ENCODE results near the gene CAMK1G.

Gene CAMK1G

DNA sequence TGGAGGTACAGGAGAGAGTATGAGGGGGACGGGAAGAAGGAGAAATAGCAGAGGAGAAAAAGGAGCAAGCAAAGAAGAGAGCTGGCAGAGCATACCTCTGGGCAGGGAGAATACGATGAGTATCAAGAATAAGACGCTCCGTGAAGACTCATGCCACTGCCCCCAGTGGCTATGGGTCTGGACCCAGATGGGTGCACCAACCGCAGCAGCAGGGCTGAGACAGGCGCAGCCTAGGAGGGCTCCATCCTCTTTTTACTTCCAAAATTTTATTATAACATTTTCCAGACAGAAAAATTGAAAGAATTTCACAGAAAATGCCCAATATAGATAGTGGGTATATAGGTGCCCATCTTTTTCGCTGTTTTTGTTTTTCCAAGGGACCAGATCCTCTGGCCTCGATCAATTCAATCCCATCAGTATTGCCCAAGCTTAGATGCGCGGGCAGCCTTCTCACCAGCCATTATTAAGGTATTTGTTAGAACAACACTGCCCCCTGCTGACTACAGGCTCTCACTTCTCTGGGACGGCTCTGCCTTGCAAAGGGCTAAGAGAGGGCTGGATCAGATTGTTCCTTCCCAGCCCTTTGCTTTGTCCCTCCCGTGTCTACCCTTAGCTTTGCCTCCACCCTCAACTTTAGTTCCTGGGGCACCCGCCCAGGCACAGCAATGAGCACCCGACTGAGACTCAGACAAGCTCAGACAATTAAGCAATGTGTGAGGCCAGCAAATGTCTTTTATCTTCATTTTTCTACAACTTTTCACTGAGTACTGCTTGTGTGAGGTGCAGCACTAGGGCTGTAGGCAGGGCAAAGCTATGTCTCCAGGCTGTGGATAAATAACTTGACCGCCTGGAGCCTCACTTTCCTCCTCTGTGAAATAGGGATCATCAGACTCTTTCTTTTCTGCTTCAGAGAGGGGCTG lies 17.5 kb upstream of the CAMK1G start:
- DNase-seq, result peak; percentile 94

- no peak for DNase-seq
Observed at GRCh38 chr1:209567698-209568175, 15.8 kb upstream of the CAMK1G start.

DNA sequence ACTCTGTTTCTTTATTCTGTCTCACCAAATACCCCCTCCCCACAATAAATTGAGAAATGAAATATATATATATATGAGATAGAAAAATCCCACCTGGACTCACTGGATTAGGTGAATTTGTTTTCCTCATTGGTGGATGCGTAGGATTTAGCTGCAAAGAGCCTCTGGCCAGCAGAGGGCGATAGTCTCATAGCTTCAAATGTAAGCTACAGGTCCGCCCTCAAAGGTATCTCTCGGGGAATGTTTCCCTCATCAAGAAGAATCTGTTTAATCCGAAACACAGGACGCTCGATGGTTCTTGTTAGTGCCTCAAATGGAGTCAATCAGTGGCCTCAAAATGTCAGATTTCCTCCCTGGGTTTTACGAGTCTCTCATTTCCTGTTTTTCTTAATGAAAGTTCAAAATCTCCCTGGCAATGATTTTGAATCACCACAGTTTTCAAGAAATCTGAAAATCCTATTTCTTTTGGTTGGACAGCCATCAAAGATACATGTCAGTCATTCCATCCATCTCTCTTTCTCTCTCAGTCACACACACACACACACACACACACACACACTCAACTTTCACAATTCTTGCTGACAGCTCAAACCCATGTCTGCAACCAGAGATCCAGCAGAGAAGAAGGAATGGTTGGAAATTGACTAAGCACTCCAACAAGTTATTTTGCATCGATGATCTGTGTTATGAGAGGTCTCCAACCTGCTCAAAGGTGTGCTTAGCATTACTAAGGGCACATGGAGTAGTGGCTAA lies 13.9 kb upstream of the CAMK1G start:
- DNase-seq, result peak; percentile 86

DNA sequence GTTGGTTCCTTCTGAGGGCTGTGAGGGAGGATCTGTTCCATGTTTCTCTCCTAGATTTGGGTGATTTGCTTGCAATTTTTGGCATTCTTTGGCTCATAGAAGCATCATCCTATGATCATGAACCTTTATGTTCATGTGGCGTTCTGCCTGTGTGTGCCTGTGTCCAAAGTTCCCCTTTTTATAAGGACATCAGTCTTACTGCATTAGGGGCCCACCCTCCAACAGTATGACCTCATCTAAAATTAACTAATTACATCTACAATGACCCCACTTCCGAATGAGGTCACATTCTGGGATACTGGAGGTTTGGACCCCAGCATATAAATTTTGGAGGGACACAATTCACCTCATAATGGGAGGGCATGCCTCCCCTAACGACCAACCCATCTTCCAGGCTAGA lies 12.8 kb upstream of the CAMK1G start:
- no peak for DNase-seq

- DNase-seq, result peak; percentile 85
Observed at GRCh38 chr1:209576392-209577197, 6.9 kb upstream of the CAMK1G start.

GRCh38 chr1:209577346-209577745 lies 6.2 kb upstream of the CAMK1G start:
- no peak for DNase-seq

DNA sequence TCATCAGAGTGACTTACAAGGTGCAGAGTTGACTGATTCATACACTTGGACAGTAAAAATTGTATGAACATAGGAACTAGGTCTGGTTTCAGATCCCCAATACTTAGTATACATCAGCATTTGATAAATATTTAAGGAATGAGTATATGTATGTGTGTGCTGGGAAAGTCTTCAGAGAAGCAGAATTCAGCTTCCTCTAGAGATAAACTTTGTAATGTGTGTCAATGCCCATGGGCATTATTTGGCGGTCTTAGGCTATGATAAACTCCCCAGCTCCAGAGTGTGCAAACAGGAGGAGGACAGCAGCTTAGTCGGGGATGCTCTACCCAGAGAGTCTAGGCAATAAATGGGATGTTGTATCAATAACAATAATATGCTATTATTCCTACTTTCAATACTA lies 2.9 kb upstream of the CAMK1G start:
- no peak for DNase-seq

GRCh38 chr1:209584231-209584672 lies 738 bp downstream of the CAMK1G start:
- no peak for DNase-seq

- no peak for DNase-seq
Observed at GRCh38 chr1:209585197-209585596, 1.7 kb downstream of the CAMK1G start.

GRCh38 chr1:209585672-209586071 lies 2.2 kb downstream of the CAMK1G start:
- peak; percentile 22 for DNase-seq

DNA sequence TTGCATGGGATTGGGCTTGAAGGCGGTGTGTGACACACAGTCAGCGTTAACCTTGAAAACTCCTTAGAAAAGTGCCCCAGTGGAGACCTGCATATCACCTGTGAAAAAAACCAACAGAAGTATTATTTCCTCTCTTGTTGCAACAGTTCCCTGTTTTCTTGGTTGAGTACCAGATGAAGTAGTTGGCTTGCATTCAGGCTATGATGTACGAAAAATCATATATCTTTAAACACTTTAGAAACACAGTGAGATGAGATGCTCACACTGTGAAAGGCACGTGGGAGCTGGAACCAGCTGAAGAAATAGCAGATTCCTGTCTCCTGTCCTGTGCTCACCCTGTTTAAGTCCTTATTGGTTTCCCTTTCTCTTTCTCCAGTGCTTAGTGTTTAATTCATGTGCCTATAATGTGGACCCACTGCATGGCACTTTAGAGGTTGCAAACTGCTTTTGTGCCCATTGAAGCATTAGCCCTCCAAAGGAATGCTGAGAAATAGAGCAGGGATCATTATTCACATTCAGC lies 2.8 kb downstream of the CAMK1G start:
- DNase-seq, result no peak

GRCh38 chr1:209587789-209588188 lies 4.3 kb downstream of the CAMK1G start:
- no peak for DNase-seq

DNA sequence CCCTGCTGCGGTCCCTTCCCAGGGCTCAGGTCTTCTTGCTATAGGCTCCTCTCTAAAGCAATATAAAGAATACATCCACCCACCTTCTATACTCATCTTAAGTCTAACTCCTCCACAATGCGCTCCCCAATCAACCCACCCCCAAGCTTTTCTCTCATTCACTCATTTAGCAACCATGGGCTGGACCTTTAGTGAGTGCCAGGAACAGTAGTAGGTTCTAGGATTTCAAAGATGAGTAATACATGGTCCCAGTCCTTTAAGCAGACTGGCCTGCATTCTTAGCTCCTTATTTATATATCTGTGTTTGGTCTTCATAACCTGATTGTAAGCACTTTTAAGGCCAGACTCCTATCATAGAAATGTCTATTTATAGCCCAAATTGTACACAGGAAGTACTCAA lies 5.9 kb downstream of the CAMK1G start:
- DNase-seq, result no peak

- no peak for DNase-seq
Observed at GRCh38 chr1:209589863-209590262, 6.3 kb downstream of the CAMK1G start.

DNA sequence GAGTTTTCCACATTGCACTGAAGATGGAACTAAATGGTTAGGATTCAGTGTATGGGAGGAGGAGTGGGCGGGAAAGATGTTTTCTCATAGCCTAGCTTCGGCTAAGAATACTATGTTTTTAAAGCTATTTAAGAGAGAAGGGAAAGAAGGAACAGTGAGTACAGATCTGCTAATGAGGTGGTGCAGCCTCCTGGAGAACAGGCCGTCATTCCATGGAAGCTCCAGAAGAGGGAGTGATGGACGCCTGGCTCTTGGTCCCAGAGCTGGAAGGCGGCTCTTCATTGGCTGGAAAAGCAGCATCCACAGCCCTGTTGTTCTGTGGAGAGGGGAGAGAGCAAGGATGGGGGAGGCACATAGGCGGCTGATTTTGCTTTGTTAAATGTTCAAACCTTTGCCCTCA lies 6.9 kb downstream of the CAMK1G start:
- DNase-seq, result no peak

DNA sequence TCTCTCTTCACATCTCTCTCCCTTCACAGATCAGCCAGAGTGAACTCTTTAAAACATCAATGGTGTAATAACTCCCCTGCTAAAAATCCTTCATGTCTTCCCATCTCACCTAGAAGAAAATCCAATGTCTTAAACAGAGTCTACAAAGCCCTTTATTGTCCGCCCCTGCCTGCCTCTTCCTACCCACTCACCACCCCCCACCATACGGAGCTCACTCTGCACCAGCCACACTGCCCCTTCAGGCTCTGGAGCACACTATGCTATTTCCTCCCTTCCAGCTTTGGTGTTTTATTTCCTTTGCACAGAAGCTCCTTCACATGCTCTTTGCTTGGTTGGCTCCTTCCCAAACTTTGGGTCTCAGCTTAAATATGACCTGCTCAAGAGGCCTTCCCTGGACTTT lies 10.2 kb downstream of the CAMK1G start:
- DNase-seq, result no peak

DNA sequence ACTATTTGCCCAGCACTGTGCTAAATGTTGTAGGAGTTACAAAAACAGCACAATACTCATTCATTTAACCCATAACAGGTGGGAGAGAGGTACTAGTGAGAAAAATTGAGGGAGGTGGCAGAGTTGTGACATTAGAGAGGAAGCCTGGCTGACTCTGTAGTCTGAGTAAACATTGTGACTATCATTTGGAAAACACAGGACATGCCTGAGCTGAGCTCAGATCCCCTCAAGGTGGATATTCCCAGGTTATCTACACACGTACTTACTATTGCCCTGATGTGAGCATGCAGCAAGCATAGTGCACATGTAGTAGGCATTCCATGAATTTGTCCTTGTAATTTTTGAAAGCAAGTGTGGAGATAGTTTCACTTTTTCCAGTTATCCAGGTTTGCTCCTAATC lies 10.9 kb downstream of the CAMK1G start:
- no peak for DNase-seq

DNA sequence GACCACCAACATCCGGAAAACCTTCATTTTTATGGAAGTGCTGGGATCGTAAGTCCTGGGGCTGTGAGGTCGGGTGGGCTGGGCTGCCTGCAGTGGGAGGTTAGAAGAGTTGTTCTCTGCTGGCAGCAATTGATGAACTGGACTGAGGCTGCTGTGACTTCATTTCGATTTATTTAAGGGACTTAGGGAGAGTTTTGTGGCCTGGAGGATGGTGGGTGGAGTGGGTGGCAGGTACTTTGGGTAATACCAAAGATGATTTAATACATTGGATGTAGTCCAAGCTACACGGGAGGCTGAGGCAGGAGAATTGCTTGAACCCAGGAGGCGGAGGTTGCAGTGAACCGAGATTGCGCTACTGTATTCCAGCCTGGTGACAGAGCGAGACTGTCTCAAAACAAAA lies 11.5 kb downstream of the CAMK1G start:
- no peak for DNase-seq

GRCh38 chr1:209595599-209596285 lies 12.2 kb downstream of the CAMK1G start:
- no peak for DNase-seq

GRCh38 chr1:209597499-209597898 lies 14.0 kb downstream of the CAMK1G start:
- no peak for DNase-seq

DNA sequence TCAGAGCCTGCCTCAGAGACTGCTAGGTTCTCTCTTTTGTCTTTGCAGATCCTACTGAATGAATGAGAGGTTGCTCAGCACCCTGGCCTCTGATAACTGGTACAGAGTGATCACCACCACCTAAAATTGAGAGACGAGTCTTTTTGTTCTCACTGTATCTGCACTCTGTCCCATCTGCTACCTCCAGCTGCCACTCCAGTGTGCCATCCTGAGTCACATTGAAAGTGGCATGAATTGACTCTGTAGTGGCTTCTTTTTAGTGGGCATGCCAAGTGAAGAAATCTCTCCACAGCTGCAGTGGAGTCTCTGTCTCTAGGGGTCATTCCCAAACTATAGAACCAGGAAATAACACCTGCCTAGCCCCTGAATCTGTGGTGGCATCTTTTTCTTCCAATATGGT lies 14.7 kb downstream of the CAMK1G start:
- no peak for DNase-seq

DNA sequence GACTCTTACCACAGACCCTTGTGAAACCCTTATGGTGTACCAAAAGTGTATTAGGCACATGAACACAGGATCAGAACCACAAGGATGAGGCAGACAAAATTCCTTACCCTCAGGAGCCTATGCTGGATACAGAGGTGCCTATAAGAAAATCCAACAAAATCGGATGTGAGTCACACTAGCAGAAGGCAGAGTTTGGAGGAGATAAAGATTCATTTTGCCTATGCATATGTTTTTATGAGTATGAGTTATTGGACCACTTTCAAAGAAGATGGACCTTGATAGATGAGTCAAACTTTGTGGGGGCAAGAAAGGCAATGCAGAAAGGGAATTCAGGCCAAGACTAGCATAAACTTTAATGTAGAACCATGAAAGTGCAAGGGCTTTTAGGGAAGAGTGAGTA lies 17.0 kb downstream of the CAMK1G start:
- DNase-seq, result no peak

Measured in NCI-H1694 (cell line).